ENCODE measurements around the gene IPPK.

- TF ChIP-seq MYNN (tag by site-specific recombination; IDR thresholded peaks at IDR 0.05; ENCODE audit: borderline replicate concordance) (no peak), ZNF274 (IDR thresholded peaks at IDR 0.05; ENCODE audit: low read length) (no peak), ZNF274 (tag by site-specific recombination; IDR thresholded peaks at IDR 0.05; ENCODE audit: borderline replicate concordance) (no peak), PRDM2 (tag by site-specific recombination; IDR thresholded peaks at IDR 0.05; ENCODE audit: borderline replicate concordance) (no peak), ZNF324 (tag by site-specific recombination; IDR thresholded peaks at IDR 0.05) (no peak), PATZ1 (tag by site-specific recombination; IDR thresholded peaks at IDR 0.05) (no peak)
These were observed 18.9 kb downstream of the IPPK start for GRCh38 chr9:92650839-92651621.

All from HEK293 (cell line).